ENCODE measurements around the gene CREB3L1.

Gene CREB3L1

DNA sequence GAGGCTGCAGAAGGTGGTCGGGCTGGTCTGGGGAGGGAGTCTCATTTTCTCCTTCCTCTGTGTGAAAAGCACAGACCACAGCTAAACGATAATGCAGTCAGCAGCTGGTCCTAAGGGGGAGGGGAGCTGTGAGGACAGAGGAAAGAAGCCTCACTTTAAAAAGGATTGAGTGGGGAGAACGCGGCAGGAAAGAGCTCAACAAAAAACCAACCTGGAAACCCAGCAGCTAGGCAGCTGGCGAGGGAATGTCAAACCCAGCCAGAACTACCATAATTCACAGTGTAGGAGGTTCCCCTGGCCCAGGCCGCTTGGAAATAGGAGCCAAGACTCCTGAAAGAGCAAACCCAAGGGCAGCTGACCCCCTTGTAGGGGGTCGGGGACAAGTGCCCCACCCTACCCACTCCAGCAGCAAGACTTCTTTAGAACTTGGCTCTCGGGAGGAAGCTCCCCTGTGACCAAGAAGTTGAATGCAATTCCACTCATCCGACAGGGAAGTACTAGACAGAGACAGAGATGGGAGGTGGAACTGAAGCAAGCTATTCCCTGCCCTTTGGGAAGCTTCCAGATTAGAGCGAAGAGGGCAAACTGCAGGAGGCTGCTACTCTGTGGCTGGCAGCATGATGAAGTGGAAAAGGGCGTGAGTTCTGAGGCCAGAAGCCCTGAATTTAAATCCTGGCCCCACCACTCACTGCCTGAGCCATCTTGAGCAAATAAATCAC is 53.3 kb downstream of the CREB3L1 start:
- Histone ChIP-seq H3K36me3 (ENCODE audit: control insufficient read depth, insufficient read depth, low read length) (no peaks in the 10 kb centered on the region), H2AFZ (no peak overlapping the region), H3K27me3 (ENCODE audit: control insufficient read depth, insufficient read depth, low read length) (no peaks in the 10 kb centered on the region), H3K9ac (no peak overlapping the region), H3K4me3 (ENCODE audit: low read depth, low read length) (no peak overlapping the region), H3K9me3 (ENCODE audit: control insufficient read depth, low read length) (no peaks in the 10 kb centered on the region), H3K4me1 (no peaks in the 10 kb centered on the region), H3K27ac (no peak overlapping the region), H3K4me2 (ENCODE audit: low read length) (no peak overlapping the region), H3K79me2 (no peaks in the 10 kb centered on the region)
- TF ChIP-seq, protein P1, sequence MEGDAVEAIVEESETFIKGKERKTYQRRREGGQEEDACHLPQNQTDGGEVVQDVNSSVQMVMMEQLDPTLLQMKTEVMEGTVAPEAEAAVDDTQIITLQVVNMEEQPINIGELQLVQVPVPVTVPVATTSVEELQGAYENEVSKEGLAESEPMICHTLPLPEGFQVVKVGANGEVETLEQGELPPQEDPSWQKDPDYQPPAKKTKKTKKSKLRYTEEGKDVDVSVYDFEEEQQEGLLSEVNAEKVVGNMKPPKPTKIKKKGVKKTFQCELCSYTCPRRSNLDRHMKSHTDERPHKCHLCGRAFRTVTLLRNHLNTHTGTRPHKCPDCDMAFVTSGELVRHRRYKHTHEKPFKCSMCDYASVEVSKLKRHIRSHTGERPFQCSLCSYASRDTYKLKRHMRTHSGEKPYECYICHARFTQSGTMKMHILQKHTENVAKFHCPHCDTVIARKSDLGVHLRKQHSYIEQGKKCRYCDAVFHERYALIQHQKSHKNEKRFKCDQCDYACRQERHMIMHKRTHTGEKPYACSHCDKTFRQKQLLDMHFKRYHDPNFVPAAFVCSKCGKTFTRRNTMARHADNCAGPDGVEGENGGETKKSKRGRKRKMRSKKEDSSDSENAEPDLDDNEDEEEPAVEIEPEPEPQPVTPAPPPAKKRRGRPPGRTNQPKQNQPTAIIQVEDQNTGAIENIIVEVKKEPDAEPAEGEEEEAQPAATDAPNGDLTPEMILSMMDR (IDR thresholded peaks at IDR 0.05) = no peak

DNA sequence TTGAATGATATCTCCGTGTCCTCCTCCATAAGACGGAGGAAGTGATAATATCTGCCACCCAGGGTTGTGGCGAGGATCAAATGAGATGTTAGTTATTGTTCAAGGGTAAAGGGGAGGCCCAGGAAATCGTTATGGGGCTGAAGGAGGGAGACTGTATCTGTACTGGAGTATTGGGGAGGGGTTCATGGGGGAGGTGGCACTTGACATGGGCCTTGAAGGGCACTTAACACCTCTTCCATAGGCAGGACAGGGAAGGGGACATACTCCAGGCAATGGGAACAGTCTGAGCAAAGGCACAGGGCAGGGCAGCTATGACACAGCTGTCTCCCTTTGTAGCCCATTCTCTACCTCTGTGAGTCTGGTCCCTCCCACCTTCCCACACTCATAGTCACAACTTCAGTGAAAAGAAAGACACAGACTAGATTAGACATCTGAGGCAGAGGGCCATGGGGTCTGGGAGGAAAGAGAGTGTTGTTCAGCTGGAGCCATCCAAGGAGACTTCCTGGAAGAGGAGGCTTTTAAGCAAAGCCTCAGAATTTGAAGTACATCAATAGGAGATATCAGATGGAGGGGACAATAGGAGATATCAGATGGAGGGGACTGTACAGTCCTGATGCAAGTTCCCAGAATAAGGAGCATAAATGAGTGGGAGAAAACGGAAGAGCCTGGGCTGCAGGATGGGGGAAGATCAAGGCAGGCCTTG is 54.0 kb downstream of the CREB3L1 start:
- TF ChIP-seq, protein P1 (IDR thresholded peaks at IDR 0.05) = no peak
- no peaks in the 10 kb centered on the region for H3K79me2 ChIP-seq
- H3K4me1 ChIP-seq = no peaks in the 10 kb centered on the region
- H3K36me3 ChIP-seq (ENCODE audit: control insufficient read depth, insufficient read depth, low read length) = no peaks in the 10 kb centered on the region
- no peaks in the 10 kb centered on the region for H3K9me3 ChIP-seq (ENCODE audit: control insufficient read depth, low read length)
- H2AFZ ChIP-seq = no peak overlapping the region
- H3K27ac ChIP-seq = no peak overlapping the region
- H3K27me3 ChIP-seq (ENCODE audit: control insufficient read depth, insufficient read depth, low read length) = no peaks in the 10 kb centered on the region
- no peak overlapping the region for H3K9ac ChIP-seq
- no peak overlapping the region for H3K4me2 ChIP-seq (ENCODE audit: low read length)
- H3K4me3 ChIP-seq (ENCODE audit: low read depth, low read length) = no peak overlapping the region

DNA sequence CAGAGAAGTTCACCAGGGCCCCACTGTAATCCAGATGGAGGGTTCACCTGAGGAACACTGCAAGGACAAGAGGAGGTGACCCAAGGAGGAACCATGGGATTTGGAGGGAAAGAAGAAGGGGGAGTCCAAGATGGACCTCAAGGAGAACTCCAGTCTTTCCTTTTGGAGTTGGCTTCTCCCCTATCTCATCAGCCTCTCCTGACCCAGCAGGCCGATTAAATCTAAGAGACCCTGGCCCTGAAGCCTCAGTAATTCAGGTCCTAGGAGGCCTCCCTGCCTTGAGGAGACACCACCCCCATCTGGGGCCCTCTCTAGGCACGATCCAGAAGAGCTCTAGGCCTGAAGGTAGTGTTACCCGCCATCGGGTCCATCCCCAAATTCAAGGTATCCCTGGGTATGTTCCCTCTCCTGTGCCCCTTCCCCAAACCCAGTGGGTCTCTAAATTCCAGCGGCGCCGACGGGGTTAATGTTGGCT is 54.7 kb downstream of the CREB3L1 start:
- TF ChIP-seq, protein P1 (IDR thresholded peaks at IDR 0.05) = no peak
- no peaks in the 10 kb centered on the region for H3K79me2 ChIP-seq
- H3K4me3 ChIP-seq (ENCODE audit: low read depth, low read length) = no peak overlapping the region
- H3K27me3 ChIP-seq (ENCODE audit: control insufficient read depth, insufficient read depth, low read length) = no peaks in the 10 kb centered on the region
- H3K9ac ChIP-seq = no peak overlapping the region
- peak overlapping the region; percentile 59 for H3K4me2 ChIP-seq (ENCODE audit: low read length)
- no peak overlapping the region for H2AFZ ChIP-seq
- H3K27ac ChIP-seq = no peak overlapping the region
- no peaks in the 10 kb centered on the region for H3K4me1 ChIP-seq
- no peaks in the 10 kb centered on the region for H3K36me3 ChIP-seq (ENCODE audit: control insufficient read depth, insufficient read depth, low read length)
- H3K9me3 ChIP-seq (ENCODE audit: control insufficient read depth, low read length) = no peaks in the 10 kb centered on the region

DNA sequence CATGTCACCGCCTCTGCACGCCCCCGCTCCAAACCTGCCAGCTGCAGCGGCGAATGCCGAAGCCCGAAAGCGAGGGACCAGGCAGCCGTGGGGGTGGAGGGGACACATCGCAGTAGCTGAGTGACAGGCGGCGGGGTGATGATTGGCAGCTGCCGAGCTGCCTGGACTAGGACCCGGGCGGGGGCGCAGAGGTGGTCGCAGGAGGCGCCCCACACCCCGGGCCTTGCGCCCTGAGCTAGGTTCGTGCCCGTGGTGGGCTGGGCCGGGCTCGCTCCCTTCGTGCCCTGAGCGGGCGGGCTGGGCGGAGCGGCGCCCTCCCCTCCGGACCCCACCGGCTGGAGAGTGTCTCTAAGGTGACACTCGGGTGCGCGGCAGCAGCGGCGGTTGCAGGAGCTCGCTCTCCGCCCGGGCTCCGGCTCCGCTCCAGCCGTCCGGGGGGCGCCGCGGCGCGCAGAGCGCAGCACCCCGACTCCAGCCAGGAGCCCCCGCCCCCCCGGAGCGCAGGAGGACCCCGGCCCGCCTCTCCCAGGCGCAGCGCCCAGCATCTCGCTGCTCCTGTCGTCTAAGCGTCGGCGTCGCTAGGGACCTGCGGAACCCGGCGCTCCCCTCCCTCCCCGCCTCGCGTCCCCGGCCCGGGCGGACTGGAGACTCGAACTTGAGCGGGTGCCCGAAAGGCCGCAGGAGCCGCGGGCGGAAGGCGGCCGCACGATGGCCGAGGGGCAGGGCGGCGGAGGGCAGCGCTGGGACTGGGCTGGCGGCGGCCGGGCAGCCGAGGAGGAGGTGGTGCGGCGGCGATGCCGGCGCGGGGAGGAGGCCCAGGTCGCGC is 55.3 kb downstream of the CREB3L1 start:
- TF ChIP-seq, protein P1 (IDR thresholded peaks at IDR 0.05) = no peak
- peak overlapping the region; percentile 73 for H2AFZ ChIP-seq
- peak overlapping the region; percentile 59 for H3K4me2 ChIP-seq (ENCODE audit: low read length)
- no peaks in the 10 kb centered on the region for H3K36me3 ChIP-seq (ENCODE audit: control insufficient read depth, insufficient read depth, low read length)
- no peak overlapping the region for H3K27ac ChIP-seq
- H3K4me1 ChIP-seq = no peaks in the 10 kb centered on the region
- H3K27me3 ChIP-seq (ENCODE audit: control insufficient read depth, insufficient read depth, low read length) = no peaks in the 10 kb centered on the region
- no peaks in the 10 kb centered on the region for H3K9me3 ChIP-seq (ENCODE audit: control insufficient read depth, low read length)
- no peak overlapping the region for H3K9ac ChIP-seq
- H3K4me3 ChIP-seq (ENCODE audit: low read depth, low read length) = no peak overlapping the region
- no peaks in the 10 kb centered on the region for H3K79me2 ChIP-seq
